AG04450 (cell line): ENCODE data around the gene PSTPIP1. TPM values are rescaled to one million over a fixed set of nuclear protein-coding genes. Genes with fewer than 3 reads are reported as not detected.
"Not testable (repeated sequence)": the region's sequence is repeated elsewhere in the genome, so short reads cannot be mapped to it uniquely, and the experiment has no call there.

Experiments
- CTCF ChIA-PET: fragments of 300-600, 350-600 bp; formaldehyde crosslinking; extraction: SDS; loops from one replicate; lab custom pipeline; 2022; ENCODE audit warnings: antibody characterized with exemption, inconsistent platforms; lab: Charles Lee
- POLR2A ChIA-PET: fragments of 350-600 bp; formaldehyde crosslinking; extraction: SDS; loops from one replicate; lab custom pipeline; 2021; ENCODE audit warnings: antibody characterized with exemption, inconsistent platforms; lab: Yijun Ruan, JAX
- DNase-seq: peaks from one replicate; pipeline ENCODE4 v3.0.0-alpha.2; 2011; ENCODE audit warnings: low read depth, low spot score
- H3K27ac ChIP-seq: one replicate; pipeline ENCODE4 v1.5.1; 2012; ENCODE audit warnings: low read depth, low read length, control low read depth
- H3K27me3 ChIP-seq: one replicate; pipeline ENCODE4 v1.6.0; 2012; ENCODE audit warnings: low read length; ENCODE audit not compliant: control insufficient read depth, insufficient read depth
- H3K4me3 ChIP-seq: 2 replicates; pipeline ENCODE4 v1.5.1; 2011; ENCODE audit warnings: mild to moderate bottlenecking, low read depth, low read length, control low read depth
- H3K9me3 ChIP-seq: 2 replicates; pipeline ENCODE4 v1.5.1; 2012; ENCODE audit warnings: low read length; ENCODE audit not compliant: control insufficient read depth, insufficient read depth
- CTCF ChIP-seq: IDR thresholded peaks from 2 replicates; pipeline ENCODE4 v1.5.1; 2011; ENCODE audit warnings: low read depth, low read length, control low read depth, inconsistent platforms
- polyA plus RNA-seq: library from polyadenylated mRNA; depleted of rRNA; stranded (reverse); fragments of >200 nt; gene quantifications from 2 replicates; pipeline ENCODE4 v1.2.3, GENCODE V29; 2011

Gene PSTPIP1
- polyA plus RNA-seq, 1 experiment = 0.21 TPM

DNA sequence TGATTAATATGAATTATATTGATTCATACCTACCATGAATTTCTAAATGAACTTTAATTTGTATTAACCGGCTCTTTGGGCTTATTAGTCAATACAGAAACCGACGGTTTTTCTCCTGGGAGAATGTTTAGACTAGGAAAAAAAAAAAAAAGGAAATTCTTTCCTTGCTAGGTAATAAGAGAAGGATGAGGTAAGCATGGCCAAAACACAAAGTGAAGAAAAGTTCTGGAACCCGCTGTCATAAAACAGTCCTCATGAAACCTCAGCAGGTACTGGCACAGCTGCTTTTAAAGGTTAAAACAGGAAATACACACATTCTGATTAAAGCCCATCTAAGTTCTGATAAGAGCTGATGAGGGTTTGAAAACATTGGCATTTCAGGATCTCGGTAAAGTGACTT, 30.8 kb upstream of the PSTPIP1 start:
- ChIA-PET CTCF (no interaction called here), POLR2A (interaction anchor here (0.7 kb wide), 2 partner anchors 10 to 42 kb away, joined by 3 to 4 read pairs; no protein-coding TSS in a partner anchor)
- Histone ChIP-seq H3K4me3 (no peak overlapping the region), H3K9me3 (no peaks in the 10 kb centered on the region), H3K27ac (no peak overlapping the region), H3K27me3 (peaks cover 11% of the 10 kb centered on the region)
- DNase-seq = no peak
- TF ChIP-seq CTCF = no peak

GRCh38 chr15:76966051-76966450, 28.9 kb upstream of the PSTPIP1 start:
- POLR2A ChIA-PET, H3K9me3 ChIP-seq, H3K27ac ChIP-seq, DNase-seq, H3K4me3 ChIP-seq, CTCF ChIA-PET: not testable (repeated sequence)
- peaks cover 14% of the 10 kb centered on the region for H3K27me3 ChIP-seq

DNA sequence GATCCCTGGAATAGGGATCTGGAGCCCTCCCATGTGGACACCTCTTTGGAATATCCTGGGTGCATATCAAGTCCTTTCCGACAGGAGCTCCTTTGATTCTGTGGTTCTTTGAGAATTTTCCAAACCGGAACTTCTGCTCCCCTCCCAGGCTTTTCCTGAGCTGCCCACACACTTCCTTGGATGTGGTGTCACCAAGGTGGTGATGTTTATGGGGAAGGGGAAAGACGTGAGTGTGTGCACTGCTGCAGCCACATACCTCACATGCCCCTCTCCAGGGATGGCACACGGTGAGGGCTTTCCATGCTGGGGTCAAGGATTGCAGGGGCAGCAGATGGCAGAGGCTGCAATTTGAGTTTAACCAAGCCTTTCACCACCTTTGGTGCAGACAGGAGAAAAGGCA, 27.9 kb upstream of the PSTPIP1 start:
- H3K27ac ChIP-seq = no peak overlapping the region
- no peak for DNase-seq
- H3K4me3 ChIP-seq = no peak overlapping the region
- CTCF ChIA-PET = no interaction called here
- POLR2A ChIA-PET = no interaction called here
- TF ChIP-seq CTCF = no peak
- H3K9me3 ChIP-seq = no peaks in the 10 kb centered on the region
- peaks cover 14% of the 10 kb centered on the region for H3K27me3 ChIP-seq

DNA sequence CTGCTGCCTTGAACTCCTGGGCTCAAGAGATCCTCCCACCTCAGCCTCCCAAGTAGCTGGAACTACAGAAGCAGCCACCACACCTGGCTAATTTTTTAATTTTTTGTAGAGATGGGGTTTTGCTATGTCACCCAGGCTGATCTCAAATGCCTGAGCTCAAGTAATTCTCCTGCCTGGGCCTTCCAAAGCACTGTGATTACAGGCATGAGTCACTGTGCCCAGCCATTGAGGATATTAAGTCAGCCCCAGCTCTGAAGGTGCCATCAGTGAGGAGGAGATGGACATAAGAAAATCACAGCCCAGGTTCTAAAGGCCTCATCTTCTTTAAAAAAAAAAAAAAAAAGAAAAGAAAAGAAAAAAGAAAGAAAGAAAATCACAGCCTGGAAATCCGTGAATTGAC, 26.6 kb upstream of the PSTPIP1 start:
- Histone ChIP-seq H3K4me3 (no peak overlapping the region), H3K9me3 (no peaks in the 10 kb centered on the region), H3K27ac (no peak overlapping the region), H3K27me3 (peaks cover 18% of the 10 kb centered on the region)
- ChIA-PET CTCF (interaction anchor here (0.7 kb wide), 1 partner anchor 663 kb away, joined by 3 read pairs; no protein-coding TSS in a partner anchor), POLR2A (no interaction called here)
- TF ChIP-seq CTCF = no peak
- no peak for DNase-seq

DNA sequence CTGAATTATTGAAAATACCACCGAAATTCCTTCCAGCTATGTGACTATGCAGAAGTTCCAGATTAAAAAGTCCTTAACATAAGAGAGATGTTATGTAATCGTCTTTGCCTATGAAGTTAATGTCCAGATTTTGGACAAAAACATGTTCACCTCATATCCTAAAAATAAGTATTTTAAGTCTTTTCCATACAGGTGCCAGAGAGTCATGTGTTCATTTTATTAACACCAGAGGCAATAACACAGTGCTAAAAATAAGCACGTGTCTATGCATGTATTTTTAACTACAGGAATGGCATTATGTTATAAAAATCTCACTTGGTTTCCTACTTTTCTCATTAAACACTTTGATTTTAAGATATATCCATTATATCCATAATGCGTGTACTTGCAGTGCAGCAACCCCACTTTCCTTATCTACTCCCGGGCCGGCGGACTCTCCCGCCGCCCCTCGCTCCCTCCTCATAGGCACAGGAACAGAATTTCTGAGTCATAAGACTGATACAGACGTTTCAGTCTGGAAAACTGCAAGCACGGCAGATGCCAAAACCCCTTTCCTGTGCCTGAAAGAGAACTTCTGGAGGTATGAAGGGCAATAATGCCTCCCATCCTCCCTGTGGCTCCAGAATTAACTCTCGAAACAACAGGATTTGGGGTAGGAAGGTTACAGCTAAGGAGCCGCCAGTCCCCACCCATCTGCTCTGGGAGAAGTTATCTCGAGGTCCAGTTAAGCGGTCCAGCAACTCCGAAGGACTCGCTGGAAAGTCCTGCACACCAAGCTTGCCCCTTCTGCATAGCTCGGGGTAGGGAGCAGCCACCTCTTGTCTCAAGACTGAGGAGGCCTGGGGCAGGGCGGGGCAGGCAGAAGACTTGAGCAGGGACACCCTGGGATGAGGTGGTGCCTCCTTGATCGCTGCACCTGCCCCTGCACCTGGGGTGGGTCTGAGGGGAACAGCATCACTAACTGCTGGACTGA, 22.3 kb upstream of the PSTPIP1 start:
- H3K4me3 ChIP-seq = no peak overlapping the region
- DNase-seq = no peak
- peaks cover 18% of the 10 kb centered on the region for H3K27me3 ChIP-seq
- ChIA-PET CTCF (interaction anchor here (0.9 to 1.9 kb wide), 4 partner anchors 16 to 570 kb away, joined by 3 to 5 read pairs (median 3); no protein-coding TSS in a partner anchor), POLR2A (no interaction called here)
- no peak for TF ChIP-seq CTCF
- H3K9me3 ChIP-seq = no peaks in the 10 kb centered on the region
- peak overlapping the region; percentile 11 for H3K27ac ChIP-seq
